Measurements from ENCODE around the gene ARHGEF19.

GRCh38 chr1:16219968-16220500 lies 7.6 kb upstream of the ARHGEF19 start:
- TF ChIP-seq POLR2AphosphoS5 (IDR thresholded peaks at IDR 0.05; ENCODE audit: low read depth) (no peak), REST (IDR thresholded peaks at IDR 0.05; ENCODE audit: insufficient replicate concordance, low read depth) (no peak), GABPA (IDR thresholded peaks at IDR 0.05; ENCODE audit: low read depth) (no peak)
- TF ChIP-seq, protein P1, sequence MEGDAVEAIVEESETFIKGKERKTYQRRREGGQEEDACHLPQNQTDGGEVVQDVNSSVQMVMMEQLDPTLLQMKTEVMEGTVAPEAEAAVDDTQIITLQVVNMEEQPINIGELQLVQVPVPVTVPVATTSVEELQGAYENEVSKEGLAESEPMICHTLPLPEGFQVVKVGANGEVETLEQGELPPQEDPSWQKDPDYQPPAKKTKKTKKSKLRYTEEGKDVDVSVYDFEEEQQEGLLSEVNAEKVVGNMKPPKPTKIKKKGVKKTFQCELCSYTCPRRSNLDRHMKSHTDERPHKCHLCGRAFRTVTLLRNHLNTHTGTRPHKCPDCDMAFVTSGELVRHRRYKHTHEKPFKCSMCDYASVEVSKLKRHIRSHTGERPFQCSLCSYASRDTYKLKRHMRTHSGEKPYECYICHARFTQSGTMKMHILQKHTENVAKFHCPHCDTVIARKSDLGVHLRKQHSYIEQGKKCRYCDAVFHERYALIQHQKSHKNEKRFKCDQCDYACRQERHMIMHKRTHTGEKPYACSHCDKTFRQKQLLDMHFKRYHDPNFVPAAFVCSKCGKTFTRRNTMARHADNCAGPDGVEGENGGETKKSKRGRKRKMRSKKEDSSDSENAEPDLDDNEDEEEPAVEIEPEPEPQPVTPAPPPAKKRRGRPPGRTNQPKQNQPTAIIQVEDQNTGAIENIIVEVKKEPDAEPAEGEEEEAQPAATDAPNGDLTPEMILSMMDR (IDR thresholded peaks at IDR 0.05; ENCODE audit: insufficient read depth, low read length), result no peak
